HEK293 (cell line): ENCODE data around the gene ARL5A.

Source experiments
- TF ChIP-seq, protein P1 (sequence below): IDR thresholded peaks from 2 replicates; pipeline ENCODE4 v1.6.1; 2011; ENCODE audit warnings: mild to moderate bottlenecking, low read depth, low read length, borderline replicate concordance
- TF ChIP-seq, protein P2 (sequence below): fragments of 450-650 bp; formaldehyde crosslinking; IDR thresholded peaks from 2 replicates; pipeline ENCODE4 v1.5.1; 2016; ENCODE audit warnings: missing biosample characterization, missing genetic modification characterization

DNA sequence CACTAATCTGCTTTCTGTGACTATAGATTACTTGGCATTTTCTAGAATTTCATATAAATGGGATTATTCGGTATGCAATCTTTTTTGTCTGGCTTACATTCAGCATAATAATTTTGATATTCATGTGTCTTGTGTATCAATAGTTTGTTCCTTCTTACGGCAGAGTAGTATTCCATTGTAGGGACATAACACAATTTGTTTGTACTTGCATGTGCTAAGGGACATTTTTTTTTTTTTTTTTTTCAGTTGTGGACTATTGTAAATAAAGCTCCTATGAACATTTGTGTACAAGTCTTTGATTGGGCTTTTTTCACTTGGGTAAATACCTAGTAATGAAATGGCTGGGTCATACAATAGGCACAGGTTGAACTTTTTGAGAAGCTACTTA, 45.1 kb downstream of the ARL5A start:
- TF ChIP-seq, protein P1, sequence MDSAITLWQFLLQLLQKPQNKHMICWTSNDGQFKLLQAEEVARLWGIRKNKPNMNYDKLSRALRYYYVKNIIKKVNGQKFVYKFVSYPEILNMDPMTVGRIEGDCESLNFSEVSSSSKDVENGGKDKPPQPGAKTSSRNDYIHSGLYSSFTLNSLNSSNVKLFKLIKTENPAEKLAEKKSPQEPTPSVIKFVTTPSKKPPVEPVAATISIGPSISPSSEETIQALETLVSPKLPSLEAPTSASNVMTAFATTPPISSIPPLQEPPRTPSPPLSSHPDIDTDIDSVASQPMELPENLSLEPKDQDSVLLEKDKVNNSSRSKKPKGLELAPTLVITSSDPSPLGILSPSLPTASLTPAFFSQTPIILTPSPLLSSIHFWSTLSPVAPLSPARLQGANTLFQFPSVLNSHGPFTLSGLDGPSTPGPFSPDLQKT: no peak
- TF ChIP-seq, protein P2, sequence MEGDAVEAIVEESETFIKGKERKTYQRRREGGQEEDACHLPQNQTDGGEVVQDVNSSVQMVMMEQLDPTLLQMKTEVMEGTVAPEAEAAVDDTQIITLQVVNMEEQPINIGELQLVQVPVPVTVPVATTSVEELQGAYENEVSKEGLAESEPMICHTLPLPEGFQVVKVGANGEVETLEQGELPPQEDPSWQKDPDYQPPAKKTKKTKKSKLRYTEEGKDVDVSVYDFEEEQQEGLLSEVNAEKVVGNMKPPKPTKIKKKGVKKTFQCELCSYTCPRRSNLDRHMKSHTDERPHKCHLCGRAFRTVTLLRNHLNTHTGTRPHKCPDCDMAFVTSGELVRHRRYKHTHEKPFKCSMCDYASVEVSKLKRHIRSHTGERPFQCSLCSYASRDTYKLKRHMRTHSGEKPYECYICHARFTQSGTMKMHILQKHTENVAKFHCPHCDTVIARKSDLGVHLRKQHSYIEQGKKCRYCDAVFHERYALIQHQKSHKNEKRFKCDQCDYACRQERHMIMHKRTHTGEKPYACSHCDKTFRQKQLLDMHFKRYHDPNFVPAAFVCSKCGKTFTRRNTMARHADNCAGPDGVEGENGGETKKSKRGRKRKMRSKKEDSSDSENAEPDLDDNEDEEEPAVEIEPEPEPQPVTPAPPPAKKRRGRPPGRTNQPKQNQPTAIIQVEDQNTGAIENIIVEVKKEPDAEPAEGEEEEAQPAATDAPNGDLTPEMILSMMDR (tag by site-specific recombination): no peak
